AG04449 (cell line): ENCODE data around the gene PGC.

Experiments
- CTCF ChIA-PET: fragments of 350-600 bp; formaldehyde crosslinking; extraction: SDS; loops from one replicate; lab custom pipeline; 2021; ENCODE audit warnings: antibody characterized with exemption; lab: Yijun Ruan, JAX
- POLR2A ChIA-PET: fragments of 400-600, 350-600 bp; formaldehyde crosslinking; extraction: SDS; loops from one replicate; lab custom pipeline; 2020; ENCODE audit warnings: antibody characterized with exemption, inconsistent platforms; lab: Yijun Ruan, JAX
- DNase-seq: peaks from one replicate; pipeline ENCODE4 v3.0.0-alpha.2; 2010; ENCODE audit warnings: low read depth, low spot score
- H3K4me3 ChIP-seq: 2 replicates; pipeline ENCODE4 v1.5.1; 2011; ENCODE audit warnings: low read depth, mild to moderate bottlenecking, control low read depth, low read length
- TF ChIP-seq, protein P1 (sequence below): IDR thresholded peaks from one replicate; pipeline ENCODE4 v1.5.1; 2011; ENCODE audit warnings: mild to moderate bottlenecking, moderate library complexity, low read length, control low read depth, inconsistent platforms; ENCODE audit not compliant: insufficient read depth; ENCODE audit errors: missing control alignments

Gene PGC

DNA sequence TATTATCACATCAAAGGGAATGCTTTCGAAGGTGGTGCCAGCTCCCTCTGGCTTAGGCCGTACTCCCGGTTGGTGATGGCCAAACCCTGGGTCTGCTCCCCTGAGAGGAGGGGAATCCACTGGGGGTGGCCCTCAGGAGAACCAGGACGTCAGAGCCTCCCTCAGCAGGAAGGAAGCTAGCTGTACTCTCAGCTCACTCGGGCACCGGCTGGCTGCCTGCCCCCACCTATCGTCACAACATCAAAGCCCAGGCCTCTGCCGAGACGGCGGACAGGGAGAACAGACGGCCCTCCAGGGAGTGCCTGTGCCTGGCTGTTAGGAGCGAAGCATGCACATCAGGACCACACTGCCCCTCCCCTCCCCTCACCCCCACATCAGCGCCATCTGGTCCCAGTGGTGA is 9.2 kb upstream of the PGC start:
- DNase-seq, result no peak
- CTCF ChIA-PET, result interaction anchor here (1.3 to 1.7 kb wide), 3 partner anchors 29 to 388 kb away, joined by 4 to 5 read pairs (median 4); no protein-coding TSS in a partner anchor

DNA sequence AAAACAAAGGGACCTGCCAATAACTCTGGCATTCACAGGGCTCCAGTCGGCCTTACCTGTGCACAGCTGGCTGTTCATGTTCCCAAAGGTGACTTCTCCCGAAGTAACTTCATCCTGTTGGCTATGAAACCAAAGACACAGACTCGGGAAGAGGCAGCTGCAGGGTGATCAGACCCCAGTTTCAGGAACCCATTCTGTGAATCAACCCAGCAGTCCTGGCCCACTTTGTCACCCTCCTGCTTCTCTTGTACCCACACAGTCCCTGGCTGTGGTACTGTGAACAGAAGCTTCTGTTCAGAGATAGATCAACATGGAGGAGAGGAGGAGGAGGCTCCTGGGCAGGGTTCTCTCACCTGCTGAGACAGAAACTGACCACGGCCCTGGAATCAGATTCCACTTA is 8.7 kb upstream of the PGC start:
- POLR2A ChIA-PET, result no interaction called here
- CTCF ChIA-PET, result interaction anchor here (1.3 to 3.0 kb wide), 4 partner anchors 30 to 387 kb away, joined by 4 to 8 read pairs (median 4); partner anchors contain the start of gene TOMM6
- DNase-seq, result no peak
- H3K4me3 ChIP-seq, result no peak overlapping the region
- TF ChIP-seq, protein P1, sequence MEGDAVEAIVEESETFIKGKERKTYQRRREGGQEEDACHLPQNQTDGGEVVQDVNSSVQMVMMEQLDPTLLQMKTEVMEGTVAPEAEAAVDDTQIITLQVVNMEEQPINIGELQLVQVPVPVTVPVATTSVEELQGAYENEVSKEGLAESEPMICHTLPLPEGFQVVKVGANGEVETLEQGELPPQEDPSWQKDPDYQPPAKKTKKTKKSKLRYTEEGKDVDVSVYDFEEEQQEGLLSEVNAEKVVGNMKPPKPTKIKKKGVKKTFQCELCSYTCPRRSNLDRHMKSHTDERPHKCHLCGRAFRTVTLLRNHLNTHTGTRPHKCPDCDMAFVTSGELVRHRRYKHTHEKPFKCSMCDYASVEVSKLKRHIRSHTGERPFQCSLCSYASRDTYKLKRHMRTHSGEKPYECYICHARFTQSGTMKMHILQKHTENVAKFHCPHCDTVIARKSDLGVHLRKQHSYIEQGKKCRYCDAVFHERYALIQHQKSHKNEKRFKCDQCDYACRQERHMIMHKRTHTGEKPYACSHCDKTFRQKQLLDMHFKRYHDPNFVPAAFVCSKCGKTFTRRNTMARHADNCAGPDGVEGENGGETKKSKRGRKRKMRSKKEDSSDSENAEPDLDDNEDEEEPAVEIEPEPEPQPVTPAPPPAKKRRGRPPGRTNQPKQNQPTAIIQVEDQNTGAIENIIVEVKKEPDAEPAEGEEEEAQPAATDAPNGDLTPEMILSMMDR, result no peak

More for the DNA sequence above, 9.2 kb upstream of the PGC start:
- POLR2A ChIA-PET, result no interaction called here
- no peak overlapping the region for H3K4me3 ChIP-seq
- TF ChIP-seq, protein P1, result no peak

DNA sequence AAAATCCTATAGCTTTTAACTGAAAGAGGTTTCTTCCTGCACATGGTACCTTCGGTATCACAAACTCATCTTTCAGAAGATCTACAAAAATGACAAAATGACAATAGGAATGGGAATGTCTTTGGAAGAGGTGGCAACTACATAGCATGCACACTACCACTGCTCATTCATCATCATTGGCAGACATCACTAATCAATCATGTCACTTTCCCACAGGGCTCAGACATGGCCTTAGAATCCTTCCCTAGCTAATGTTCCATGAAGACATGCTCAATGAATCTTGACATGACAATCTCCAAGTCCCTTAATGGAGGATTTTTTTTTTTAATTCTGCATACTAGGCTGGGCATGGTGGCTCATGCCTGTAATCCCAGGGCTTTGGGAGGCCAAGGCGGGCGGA is 3.2 kb upstream of the PGC start:
- DNase-seq, result no peak
- ChIA-PET CTCF (interaction anchor here (1.0 to 1.6 kb wide), 2 partner anchors 11 to 25 kb away, joined by 3 to 6 read pairs; no protein-coding TSS in a partner anchor), POLR2A (no interaction called here)
- H3K4me3 ChIP-seq, result no peak overlapping the region
- TF ChIP-seq, protein P1, result no peak

DNA sequence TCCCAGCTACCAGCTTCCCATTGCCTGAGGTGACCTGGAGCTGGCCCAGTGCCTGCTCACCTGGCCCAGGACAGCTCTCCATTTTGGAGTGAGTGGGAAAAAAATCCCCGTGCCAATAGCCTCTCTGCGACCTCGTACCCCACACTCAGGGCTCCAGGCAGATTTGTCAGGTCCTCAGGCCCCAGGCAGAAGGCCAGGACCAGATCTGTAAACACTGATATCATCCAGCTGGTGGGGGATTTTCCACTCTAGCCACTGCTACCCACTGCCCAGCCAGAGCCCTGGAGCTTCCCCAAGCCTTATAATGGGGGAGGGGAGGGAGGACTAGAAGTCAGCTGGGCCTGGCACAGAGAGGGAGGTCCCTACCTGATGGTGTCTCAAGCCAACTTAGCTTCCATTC is 1.3 kb upstream of the PGC start:
- DNase-seq, result no peak
- ChIA-PET CTCF (interaction anchor here (0.7 to 2.4 kb wide), 2 partner anchors 13 to 296 kb away, joined by 5 to 14 read pairs; partner anchors contain the start of gene TFEB), POLR2A (interaction anchor here (0.7 kb wide), 1 partner anchor 1295 kb away, joined by 5 read pairs; no protein-coding TSS in a partner anchor)
- no peak overlapping the region for H3K4me3 ChIP-seq
- TF ChIP-seq, protein P1, result no peak

DNA sequence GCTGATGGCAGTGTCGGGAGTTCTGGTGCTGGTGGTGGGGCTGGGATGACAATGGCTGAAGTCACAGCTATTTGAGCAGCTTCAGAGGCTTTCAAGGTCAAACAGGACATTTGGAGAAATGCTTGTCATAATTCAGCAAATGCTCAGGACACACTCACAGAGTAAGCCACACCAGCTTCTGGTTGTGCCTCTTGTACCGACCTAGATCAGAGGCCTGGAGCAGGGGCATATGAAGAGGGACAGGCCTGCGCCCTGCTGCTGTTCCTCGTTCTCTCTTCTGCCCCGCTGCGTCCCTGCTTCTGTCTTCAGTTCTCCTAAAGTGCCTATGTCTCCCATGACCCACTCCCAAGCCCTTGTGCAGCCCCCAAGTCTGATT is 893 bp upstream of the PGC start:
- TF ChIP-seq, protein P1, result no peak
- CTCF ChIA-PET, result interaction anchor here (0.7 to 2.4 kb wide), 2 partner anchors 12 to 296 kb away, joined by 5 to 14 read pairs; partner anchors contain the start of gene TFEB
- H3K4me3 ChIP-seq, result no peak overlapping the region
- no peak for DNase-seq
- POLR2A ChIA-PET, result no interaction called here

DNA sequence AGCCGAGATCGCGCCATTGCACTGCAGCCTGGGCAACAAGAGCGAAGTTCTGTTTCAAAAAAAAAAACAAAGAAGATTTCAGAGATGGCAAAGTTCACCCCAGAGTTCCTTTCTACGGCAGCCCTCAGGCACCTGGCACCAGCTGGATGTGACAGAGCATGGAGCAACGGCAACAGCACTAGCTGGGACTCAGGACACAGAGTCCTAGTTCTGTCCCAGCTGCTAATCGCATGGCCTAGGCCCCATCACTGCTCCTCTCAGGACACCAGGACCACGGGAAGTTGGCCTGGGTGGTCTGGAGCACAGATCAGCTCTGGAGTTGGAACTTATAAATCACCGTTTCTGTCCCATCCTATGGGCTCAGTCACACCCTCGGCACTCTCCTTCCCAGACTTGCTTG is 1.1 kb downstream of the PGC start:
- ChIA-PET CTCF (interaction anchor here (0.9 kb wide), 1 partner anchor 11 kb away, joined by 3 read pairs; no protein-coding TSS in a partner anchor), POLR2A (no interaction called here)

More for the DNA sequence above, 1.1 kb downstream of the PGC start:
- TF ChIP-seq, protein P1, result no peak
- no peak overlapping the region for H3K4me3 ChIP-seq
- no peak for DNase-seq
